GM18507 (cell line): ENCODE measurements around the gene SLC29A4.
"Not testable (repeated sequence)": the region's sequence is repeated elsewhere in the genome, so short reads cannot be mapped to it uniquely, and the experiment has no call there.

Experiments used
- DNase-seq: peaks from one replicate; pipeline ENCODE4 v3.0.0; 2011; ENCODE audit warnings: low read depth; ENCODE audit not compliant: insufficient read length; ENCODE audit errors: extremely low spot score
- FAIRE-seq: peaks from 2 replicates; lab custom pipeline; 2011; peaks lifted over from hg19 to GRCh38; lab: Jason Lieb, UNC

The SLC29A4 gene

GRCh38 chr7:5314864-5315263 is 32.1 kb downstream of the SLC29A4 start:
- DNase-seq = no peak

GRCh38 chr7:5315761-5316160 is 33.0 kb downstream of the SLC29A4 start:
- no peak for FAIRE-seq

More at GRCh38 chr7:5314864-5315263, 32.1 kb downstream of the SLC29A4 start:
- FAIRE-seq = no peak

GRCh38 chr7:5318613-5319012 is 35.9 kb downstream of the SLC29A4 start:
- FAIRE-seq, DNase-seq: not testable (repeated sequence)

More at GRCh38 chr7:5315761-5316160, 33.0 kb downstream of the SLC29A4 start:
- DNase-seq = no peak

- FAIRE-seq (no peak), DNase-seq (no peak)
Measured at GRCh38 chr7:5320391-5320790, 37.6 kb downstream of the SLC29A4 start.

GRCh38 chr7:5320802-5321396 is 38.2 kb downstream of the SLC29A4 start:
- FAIRE-seq (no peak), DNase-seq (no peak)

- DNase-seq = no peak
- FAIRE-seq = no peak
Measured at GRCh38 chr7:5322621-5323410, 40.1 kb downstream of the SLC29A4 start.

- DNase-seq, FAIRE-seq: not testable (repeated sequence)
Measured at GRCh38 chr7:5323800-5324781, 41.3 kb downstream of the SLC29A4 start.

- no peak for DNase-seq
- no peak for FAIRE-seq
Measured at GRCh38 chr7:5324961-5325360, 42.2 kb downstream of the SLC29A4 start.

GRCh38 chr7:5330288-5330687 is 47.5 kb downstream of the SLC29A4 start:
- FAIRE-seq (no peak), DNase-seq (no peak)

GRCh38 chr7:5332579-5332978 is 49.8 kb downstream of the SLC29A4 start:
- FAIRE-seq (no peak), DNase-seq (no peak)

GRCh38 chr7:5333121-5334045 is 50.6 kb downstream of the SLC29A4 start:
- DNase-seq (no peak), FAIRE-seq (no peak)

GRCh38 chr7:5334671-5335070 is 51.9 kb downstream of the SLC29A4 start:
- no peak for FAIRE-seq
- DNase-seq = no peak

GRCh38 chr7:5337047-5337446 is 54.3 kb downstream of the SLC29A4 start:
- DNase-seq (no peak), FAIRE-seq (no peak)

GRCh38 chr7:5339955-5340354 is 57.2 kb downstream of the SLC29A4 start:
- no peak for DNase-seq
- FAIRE-seq = peak; percentile 69

GRCh38 chr7:5342631-5343030 is 59.9 kb downstream of the SLC29A4 start:
- DNase-seq (no peak), FAIRE-seq (no peak)

- DNase-seq = no peak
- no peak for FAIRE-seq
Measured at GRCh38 chr7:5343884-5344283, 61.1 kb downstream of the SLC29A4 start.

GRCh38 chr7:5344342-5344741 is 61.6 kb downstream of the SLC29A4 start:
- no peak for FAIRE-seq
- DNase-seq = no peak

GRCh38 chr7:5345171-5345570 is 62.4 kb downstream of the SLC29A4 start:
- no peak for DNase-seq
- FAIRE-seq = no peak

- no peak for DNase-seq
- FAIRE-seq = no peak
Measured at GRCh38 chr7:5345671-5346070, 62.9 kb downstream of the SLC29A4 start.
